B cell (primary cell): ENCODE results near the gene PHLDA3. TPM values are rescaled to one million over a fixed set of nuclear protein-coding genes. Genes with fewer than 3 reads are reported as not detected.
A peak's percentile ranks its signal among the peaks of the same experiment; 100 is the strongest.

Experiments
- ATAC-seq: fragments of 200-7000 bp; cut with Tn5 transposase; one replicate; pipeline ENCODE4 v1.10.0; 2021; ENCODE audit warnings: low read depth, mild to moderate bottlenecking, moderate number of reproducible peaks, moderate library complexity
- CTCF ChIA-PET: fragments of 350-600 bp; sonication (Branson Sonifier 250); formaldehyde crosslinking; loops from one replicate; lab custom pipeline; 2021; ENCODE audit warnings: antibody characterized with exemption, inconsistent platforms; lab: Charles Lee
- POLR2A ChIA-PET: fragments of 350-600 bp; sonication (Branson Sonifier 250); formaldehyde crosslinking; loops from one replicate; lab custom pipeline; 2021; ENCODE audit warnings: antibody characterized with exemption; lab: Charles Lee
- DNase-seq: peaks from one replicate; pipeline ENCODE4 v3.0.0; 2013
- H2AFZ ChIP-seq: 2 replicates; pipeline ENCODE4 v1.6.1; 2012; ENCODE audit warnings: mild to moderate bottlenecking, low read depth, low read length; ENCODE audit not compliant: insufficient read depth, poor library complexity, severe bottlenecking
- H3K27ac ChIP-seq, 2 donors: 1 replicate in 1 of 2; 2 replicates in 1 of 2; pipeline ENCODE4 v1.5.1; 2012 to 2013; ENCODE audit warnings: low read length in 2 of 2, mild to moderate bottlenecking in 2 of 2, moderate library complexity in 1 of 2
- H3K27me3 ChIP-seq, 4 experiments: fragments of 200-600 bp in 1 of 4; sonication (generic) in 1 of 4; replicated peaks in 1 of 4; 1 replicate in 2 of 4; 2 replicates in 2 of 4; pipeline versions ENCODE4 v1.6.1 to v1.7.0; 2013 to 2016; ENCODE audit warnings: low read length in 3 of 4, mild to moderate bottlenecking in 2 of 4, mixed read lengths in 1 of 4, moderate library complexity in 1 of 4; ENCODE audit not compliant: insufficient read depth in 4 of 4, control insufficient read depth in 3 of 4; ENCODE audit errors: control extremely low read depth in 1 of 4
- H3K36me3 ChIP-seq, 2 experiments: replicated peaks in 1 of 2; 1 replicate in 1 of 2; 2 replicates in 1 of 2; pipeline versions ENCODE4 v1.6.1 to v1.7.1; 2013; ENCODE audit warnings: low read length in 1 of 2; ENCODE audit not compliant: insufficient read depth in 2 of 2, control insufficient read depth in 1 of 2; ENCODE audit errors: control extremely low read depth in 1 of 2, extremely low read depth in 1 of 2
- H3K4me1 ChIP-seq, 2 donors: fragments of 200-600 bp in 1 of 2; sonication (generic) in 1 of 2; 1 replicate in 1 of 2; 2 replicates in 1 of 2; pipeline versions ENCODE4 v1.5.1 to v1.6.1; 2013 to 2017; ENCODE audit warnings: low read length in 2 of 2; ENCODE audit not compliant: control insufficient read depth in 2 of 2, insufficient read depth in 2 of 2
- H3K4me2 ChIP-seq: replicated peaks from 2 replicates; pipeline ENCODE3; 2012; ENCODE audit warnings: mild to moderate bottlenecking, low read depth, low read length; ENCODE audit not compliant: poor library complexity, severe bottlenecking
- H3K4me3 ChIP-seq, 5 experiments: fragments of 200-600 bp in 1 of 5; sonication (generic) in 1 of 5; 1 replicate in 3 of 5; 2 replicates in 2 of 5; pipeline versions ENCODE4 v1.5.1 to v1.7.0; 2011 to 2016; ENCODE audit warnings: low read length in 4 of 5, mild to moderate bottlenecking in 4 of 5, low read depth in 2 of 5, control low read depth in 1 of 5, moderate library complexity in 1 of 5; ENCODE audit not compliant: insufficient read depth in 1 of 5; ENCODE audit errors: control extremely low read depth in 1 of 5, extremely low read depth in 1 of 5
- H3K79me2 ChIP-seq: fragments of 200-600 bp; sonication (generic); one replicate; pipeline ENCODE4 v1.6.0; 2016; ENCODE audit warnings: low read length; ENCODE audit not compliant: control insufficient read depth, insufficient read depth
- H3K9ac ChIP-seq: fragments of 200-600 bp; sonication (generic); 2 replicates; pipeline ENCODE4 v1.6.1; 2017; ENCODE audit warnings: mild to moderate bottlenecking, low read length, moderate library complexity
- H3K9me3 ChIP-seq, 3 donors: one replicate each; pipeline versions ENCODE4 v1.6.1 to v1.7.1; 2013; ENCODE audit warnings: low read length in 2 of 3; ENCODE audit not compliant: control insufficient read depth in 2 of 3, insufficient read depth in 1 of 3; ENCODE audit errors: control extremely low read depth in 1 of 3
- H4K20me1 ChIP-seq: 2 replicates; pipeline ENCODE4 v1.6.0; 2012; ENCODE audit warnings: mild to moderate bottlenecking, low read length; ENCODE audit not compliant: insufficient read depth, control insufficient read depth, poor library complexity, severe bottlenecking
- H3K27ac Mint-ChIP-seq: one replicate; pipeline ENCODE4 v1.8.0; 2021; ENCODE audit warnings: mixed read lengths
- H3K27me3 Mint-ChIP-seq: one replicate; pipeline ENCODE4 v1.8.0; 2021; ENCODE audit warnings: mixed read lengths
- H3K4me1 Mint-ChIP-seq: one replicate; pipeline ENCODE4 v1.8.0; 2021; ENCODE audit warnings: mixed read lengths
- H3K4me3 Mint-ChIP-seq: one replicate; pipeline ENCODE4 v1.8.0; 2021; ENCODE audit warnings: mixed read lengths
- H3K9me3 Mint-ChIP-seq: one replicate; pipeline ENCODE4 v1.8.0; 2022; ENCODE audit warnings: mixed read lengths; ENCODE audit not compliant: insufficient read depth
- CTCF ChIP-seq: fragments of 200-600 bp; IDR thresholded peaks from one replicate; pipeline ENCODE4 v1.8.0; 2022; ENCODE audit warnings: antibody characterized with exemption, mild to moderate bottlenecking
- EZH2 ChIP-seq: IDR thresholded peaks from 2 replicates; pipeline ENCODE4 v1.6.1; 2012; ENCODE audit warnings: borderline replicate concordance, low read depth, mild to moderate bottlenecking, moderate library complexity, low read length; ENCODE audit not compliant: insufficient read depth, poor library complexity, severe bottlenecking
- WGBS: methylation state at CpG from one replicate; pipeline ENCODE4 v1.1.5; 2013; ENCODE audit warnings: missing lambda C conversion rate; ENCODE audit not compliant: insufficient coverage; 5-methylcytosine and 5-hydroxymethylcytosine counted together
- intact Hi-C: fragments of 100-400 bp; cut with micrococcal nuclease; formaldehyde crosslinking; loops from one replicate; pipeline ENCODE4 v1.10.0; 2022
- polyA plus RNA-seq: library from polyadenylated mRNA; depleted of rRNA; stranded (reverse); fragments of >200 nt; gene quantifications from 2 replicates; pipeline ENCODE4 v1.2.3, GENCODE V29; 2012
- total RNA-seq, 2 donors: library from RNA; stranded (reverse); fragments of 120-200 nt in 1 of 2; gene quantifications; 1 replicate in 1 of 2; 2 replicates in 1 of 2; pipeline versions ENCODE4 v1.2.3 to v1.2.4, GENCODE V29; 2013 to 2022

Gene PHLDA3
- total and polyA plus RNA-seq, 2 donors (not counting 1 experiment from before 2014, with no cell fraction given): 0.20 to 0.30 TPM

GRCh38 chr1:201481761-201482493, 12.9 kb upstream of the PHLDA3 start:
- no peaks in the 10 kb centered on the region for H3K27me3 Mint-ChIP-seq
- Histone ChIP-seq H3K27ac (no peak overlapping the region), H3K79me2 (no peaks in the 10 kb centered on the region), H3K9me3 (no peaks in the 10 kb centered on the region), H3K36me3 (peaks cover 0 to 7% of the 10 kb centered on the region in 2 experiments), H3K27me3 (peaks cover 0 to 13% (median 0%) of the 10 kb centered on the region in 4 experiments), H3K4me3 (peak overlapping the region in 4 of 5 experiments; percentile 14 to 67 (median 52)), H3K9ac (peak overlapping the region; percentile 65), H3K4me1 (peaks cover 14 to 25% of the 10 kb centered on the region in 2 donors), H2AFZ (peak overlapping the region; percentile 81), H4K20me1 (no peaks in the 10 kb centered on the region), H3K4me2 (peak overlapping the region; percentile 86)
- WGBS: 4% methylated on average over 35 of the region's 35 CpGs
- H3K9me3 Mint-ChIP-seq: no peaks in the 10 kb centered on the region
- ChIA-PET POLR2A (interaction anchor here (1.1 to 1.4 kb wide), 2 partner anchors 25 to 31 kb away, joined by 3 to 4 read pairs; partner anchors contain the start of gene CSRP1), CTCF (interaction anchor here (0.8 to 10.2 kb wide), 30 partner anchors 9 to 1108 kb away, joined by 3 to 407 read pairs (median 4); partner anchors contain the start of genes CSRP1 and RNPEP)
- ATAC-seq (peak; percentile 81), DNase-seq (peak; percentile 85)
- peak overlapping the region; percentile 87 for H3K4me3 Mint-ChIP-seq
- H3K4me1 Mint-ChIP-seq: peaks cover 26% of the 10 kb centered on the region
- H3K27ac Mint-ChIP-seq: peak overlapping the region; percentile 70
- TF ChIP-seq CTCF (peak; percentile 93), EZH2 (no peak)
- intact Hi-C loops: loop anchor here (1.0 to 5.0 kb wide), 4 partner anchors 24 to 47 kb away; no protein-coding TSS in a partner anchor

- peak overlapping the region; percentile 65 for H3K9ac ChIP-seq
- WGBS: 4% methylated on average over 17 of the region's 17 CpGs
- ATAC-seq: no peak
These were observed 12.0 kb upstream of the PHLDA3 start for GRCh38 chr1:201481004-201481380.

More at GRCh38 chr1:201481004-201481380, 12.0 kb upstream of the PHLDA3 start:
- H3K4me3 ChIP-seq: peak overlapping the region in 4 of 5 experiments; percentile 38 to 67 (median 52)
- peaks cover 26% of the 10 kb centered on the region for H3K4me1 Mint-ChIP-seq
- H3K79me2 ChIP-seq: no peaks in the 10 kb centered on the region
- no peaks in the 10 kb centered on the region for H3K9me3 Mint-ChIP-seq
- ChIA-PET CTCF (interaction anchor here (1.0 to 10.2 kb wide), 19 partner anchors 9 to 502 kb away, joined by 3 to 407 read pairs (median 6); partner anchors contain the start of genes CSRP1 and RNPEP), POLR2A (no interaction called here)
- H2AFZ ChIP-seq: peak overlapping the region; percentile 81
- TF ChIP-seq EZH2: no peak
- TF ChIP-seq CTCF: no peak
- H3K9me3 ChIP-seq: no peaks in the 10 kb centered on the region
- peak overlapping the region; percentile 87 for H3K4me3 Mint-ChIP-seq
- peaks cover 0 to 13% (median under 1%) of the 10 kb centered on the region in 4 experiments for H3K27me3 ChIP-seq
- peak overlapping the region; percentile 15 for H3K27ac Mint-ChIP-seq
- intact Hi-C loops: loop anchor here (2.0 to 5.0 kb wide), 2 partner anchors 34 to 46 kb away; no protein-coding TSS in a partner anchor
- DNase-seq: no peak
- H3K27ac ChIP-seq: no peak overlapping the region
- H3K4me1 ChIP-seq: peaks cover 14 to 25% of the 10 kb centered on the region in 2 donors
- H3K27me3 Mint-ChIP-seq: peaks cover 4% of the 10 kb centered on the region
- peaks cover 0 to 7% of the 10 kb centered on the region in 2 experiments for H3K36me3 ChIP-seq
- peak overlapping the region; percentile 86 for H3K4me2 ChIP-seq
- no peaks in the 10 kb centered on the region for H4K20me1 ChIP-seq
